Activated CD4-positive, alpha-beta T cell treated with anti-CD3 and anti-CD28 coated beads, Interleukin-2, amount 10 ng/mL, durations not matched to agents 7 days and 5 days (primary cell): ENCODE measurements around the gene ARFIP2. TPM values are rescaled to one million over a fixed set of nuclear protein-coding genes. Genes with fewer than 3 reads are reported as not detected.
A peak's percentile ranks its signal among the peaks of the same experiment; 100 is the strongest.

Experiments
- CTCF ChIA-PET: fragments of 350-600 bp; sonication (Branson Sonifier 250); formaldehyde crosslinking; loops from one replicate; lab custom pipeline; 2021; ENCODE audit warnings: antibody characterized with exemption; lab: Charles Lee
- POLR2A ChIA-PET: fragments of 350-600 bp; sonication (Branson Sonifier 250); formaldehyde crosslinking; loops from one replicate; lab custom pipeline; 2021; ENCODE audit warnings: antibody characterized with exemption; lab: Charles Lee
- DNase-seq: peaks from one replicate; pipeline ENCODE4 v3.0.0-alpha.2; 2020
- H3K27ac Mint-ChIP-seq: one replicate; pipeline ENCODE4 v1.8.0; 2021; ENCODE audit warnings: mild to moderate bottlenecking, moderate library complexity, mixed read lengths
- H3K27me3 Mint-ChIP-seq: one replicate; pipeline ENCODE4 v1.8.0; 2021; ENCODE audit warnings: mixed read lengths
- H3K36me3 Mint-ChIP-seq: one replicate; pipeline ENCODE4 v1.8.0; 2021; ENCODE audit warnings: low read depth, mixed read lengths
- H3K4me1 Mint-ChIP-seq: one replicate; pipeline ENCODE4 v1.8.0; 2021; ENCODE audit warnings: mixed read lengths
- H3K4me3 Mint-ChIP-seq: one replicate; pipeline ENCODE4 v1.8.0; 2021; ENCODE audit warnings: mild to moderate bottlenecking, moderate library complexity, mixed read lengths
- H3K9me3 Mint-ChIP-seq: one replicate; pipeline ENCODE4 v1.8.0; 2021; ENCODE audit warnings: mixed read lengths
- total RNA-seq, 2 experiments: library from RNA; stranded (reverse); gene quantifications; one replicate each; pipeline ENCODE4 v1.2.3, GENCODE V29; 2021

ARFIP2 gene
- total RNA-seq, 2 experiments from 2014 or later = 39.0 to 40.6 TPM

DNA sequence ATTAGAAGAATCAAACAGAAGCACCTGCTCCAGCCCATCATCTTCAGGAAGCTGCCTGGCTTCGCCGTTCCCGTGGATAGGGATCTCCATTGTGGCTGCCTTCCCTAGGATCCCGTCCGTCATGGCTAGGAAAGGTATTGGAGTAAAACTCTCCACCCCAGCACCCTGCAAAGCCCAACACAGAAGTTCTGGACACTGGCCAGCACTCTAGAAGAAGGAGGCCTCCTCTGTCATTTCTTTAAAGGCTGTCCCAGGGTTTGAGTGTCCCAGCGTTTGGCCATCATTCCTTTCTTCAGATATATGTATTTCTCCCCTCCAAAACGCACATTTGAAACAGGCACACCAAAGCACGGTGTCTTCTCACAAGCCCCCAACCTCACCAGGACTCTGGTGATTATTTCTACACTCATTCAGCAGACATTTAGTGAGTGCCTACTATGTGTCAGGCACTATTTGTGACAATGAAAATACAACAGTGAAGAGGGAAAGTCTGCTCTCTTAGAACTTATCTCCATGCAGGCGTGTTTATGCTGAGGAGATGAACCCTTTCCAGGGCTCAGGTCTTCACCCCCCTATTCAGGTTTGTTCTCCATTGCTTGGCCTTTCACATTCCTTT is 724 bp downstream of the ARFIP2 start:
- Mint-ChIP-seq H3K4me1 (peaks cover 37% of the 10 kb centered on the region), H3K27me3 (no peaks in the 10 kb centered on the region), H3K9me3 (no peaks in the 10 kb centered on the region), H3K27ac (peak overlapping the region; percentile 93), H3K4me3 (peak overlapping the region; percentile 82), H3K36me3 (peaks cover 30% of the 10 kb centered on the region)
- no peak for DNase-seq
- POLR2A ChIA-PET = no interaction called here
- CTCF ChIA-PET = no interaction called here

- ChIA-PET POLR2A (no interaction called here), CTCF (no interaction called here)
- H3K4me1 Mint-ChIP-seq = peaks cover 41% of the 10 kb centered on the region
- no peak for DNase-seq
- peaks cover 15% of the 10 kb centered on the region for H3K36me3 Mint-ChIP-seq
- no peak overlapping the region for H3K27ac Mint-ChIP-seq
- no peaks in the 10 kb centered on the region for H3K9me3 Mint-ChIP-seq
- H3K4me3 Mint-ChIP-seq = no peak overlapping the region
- H3K27me3 Mint-ChIP-seq = peaks cover 6% of the 10 kb centered on the region
These were observed 4.6 kb downstream of the ARFIP2 start for GRCh38 chr11:6476571-6476970.

DNA sequence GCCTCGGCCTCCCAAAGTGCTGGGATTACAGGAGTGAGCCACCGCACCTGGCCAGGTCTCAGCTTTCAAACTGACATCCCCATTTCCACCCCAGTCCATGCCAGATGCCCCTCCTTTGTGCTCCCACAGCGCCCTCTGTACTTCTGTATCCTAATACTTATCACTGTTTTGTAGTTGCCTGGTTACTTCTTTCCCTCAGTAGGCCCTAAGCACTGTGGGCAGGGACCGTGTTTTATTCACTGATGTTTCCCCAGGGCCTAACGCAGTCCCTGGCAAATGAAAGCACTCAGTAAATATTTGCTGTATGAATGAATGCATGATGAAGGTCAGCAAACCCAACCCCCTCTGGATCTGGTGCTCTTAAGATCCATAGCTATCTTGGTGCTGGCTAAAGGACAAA is 5.2 kb downstream of the ARFIP2 start:
- Mint-ChIP-seq H3K27ac (no peak overlapping the region), H3K9me3 (no peaks in the 10 kb centered on the region), H3K36me3 (peaks cover 15% of the 10 kb centered on the region), H3K27me3 (peaks cover 8% of the 10 kb centered on the region), H3K4me3 (no peak overlapping the region), H3K4me1 (peaks cover 39% of the 10 kb centered on the region)
- ChIA-PET CTCF (interaction anchor here (1.3 to 1.6 kb wide), 2 partner anchors 69 to 97 kb away, joined by 3 to 5 read pairs; no protein-coding TSS in a partner anchor), POLR2A (no interaction called here)
- no peak for DNase-seq

- Mint-ChIP-seq H3K9me3 (no peaks in the 10 kb centered on the region), H3K27ac (no peak overlapping the region), H3K36me3 (peaks cover 15% of the 10 kb centered on the region), H3K4me3 (peak overlapping the region; percentile 74), H3K4me1 (peaks cover 30% of the 10 kb centered on the region), H3K27me3 (peaks cover 8% of the 10 kb centered on the region)
- ChIA-PET POLR2A (interaction anchor here (0.6 to 0.7 kb wide), 3 partner anchors 11 to 144 kb away, joined by 3 to 4 read pairs (median 3); no protein-coding TSS in a partner anchor), CTCF (interaction anchor here (0.8 to 1.6 kb wide), 5 partner anchors 9 to 208 kb away, joined by 3 to 5 read pairs (median 4); partner anchors contain the start of gene MRPL17)
- no peak for DNase-seq
These were observed 6.2 kb downstream of the ARFIP2 start for GRCh38 chr11:6474806-6475500.

- H3K4me1 Mint-ChIP-seq = peaks cover 25% of the 10 kb centered on the region
- ChIA-PET POLR2A (interaction anchor here (0.6 kb wide), 1 partner anchor 26 kb away, joined by 3 read pairs; no protein-coding TSS in a partner anchor), CTCF (interaction anchor here (1.3 kb wide), 2 partner anchors 10 to 95 kb away, joined by 4 read pairs; no protein-coding TSS in a partner anchor)
- H3K36me3 Mint-ChIP-seq = peaks cover 15% of the 10 kb centered on the region
- H3K27ac Mint-ChIP-seq = peak overlapping the region; percentile 21
- no peaks in the 10 kb centered on the region for H3K9me3 Mint-ChIP-seq
- peak overlapping the region; percentile 74 for H3K4me3 Mint-ChIP-seq
- no peak for DNase-seq
- peaks cover 8% of the 10 kb centered on the region for H3K27me3 Mint-ChIP-seq
These were observed 6.7 kb downstream of the ARFIP2 start for GRCh38 chr11:6474413-6474792.

GRCh38 chr11:6473451-6474412 is 7.4 kb downstream of the ARFIP2 start, which contains the start of gene TRIM3:
TRIM3 (minus strand) TSS chr11:6473941; CDS start chr11:6465695, 8,246 bp downstream.
- ChIA-PET CTCF (interaction anchor here (0.5 to 1.3 kb wide), 4 partner anchors 9 to 94 kb away, joined by 3 to 4 read pairs (median 4); no protein-coding TSS in a partner anchor), POLR2A (no interaction called here)
- peaks cover 13% of the 10 kb centered on the region for H3K36me3 Mint-ChIP-seq
- DNase-seq = peak; percentile 62
- peaks cover 21% of the 10 kb centered on the region for H3K4me1 Mint-ChIP-seq
- peak within 1 kb of the TSS; percentile 62 for H3K27ac Mint-ChIP-seq
- peaks cover 8% of the 10 kb centered on the region for H3K27me3 Mint-ChIP-seq
- H3K9me3 Mint-ChIP-seq = no peaks in the 10 kb centered on the region
- H3K4me3 Mint-ChIP-seq = peak within 1 kb of the TSS; percentile 76

DNA sequence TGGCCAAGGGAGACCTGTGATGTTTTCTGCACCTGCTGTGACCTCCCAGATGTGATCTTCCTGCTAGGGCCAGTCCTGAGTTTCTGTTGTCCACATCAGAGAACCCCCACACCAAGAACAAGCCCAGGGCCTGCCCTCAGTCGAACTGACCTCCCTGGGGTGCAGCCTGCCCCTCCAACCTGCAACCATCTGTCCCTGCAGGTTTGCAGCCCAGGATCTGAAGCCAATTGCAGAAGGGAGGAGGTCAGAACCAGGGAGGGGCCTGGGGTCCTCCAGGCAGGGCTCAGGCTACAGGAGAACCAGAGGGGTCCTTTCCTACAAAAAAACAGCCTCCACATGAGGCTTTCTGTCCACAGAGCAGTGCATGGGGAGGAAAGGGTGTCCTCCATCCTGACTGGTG is 8.2 kb downstream of the ARFIP2 start:
- H3K36me3 Mint-ChIP-seq = peaks cover 10% of the 10 kb centered on the region
- CTCF ChIA-PET = interaction anchor here (0.5 to 1.3 kb wide), 3 partner anchors 9 to 94 kb away, joined by 3 to 5 read pairs (median 4); no protein-coding TSS in a partner anchor
- peaks cover 20% of the 10 kb centered on the region for H3K4me1 Mint-ChIP-seq
- H3K4me3 Mint-ChIP-seq = peak overlapping the region; percentile 50
- peaks cover 8% of the 10 kb centered on the region for H3K27me3 Mint-ChIP-seq
- H3K9me3 Mint-ChIP-seq = no peaks in the 10 kb centered on the region
- DNase-seq = no peak
- POLR2A ChIA-PET = no interaction called here
- no peak overlapping the region for H3K27ac Mint-ChIP-seq

DNA sequence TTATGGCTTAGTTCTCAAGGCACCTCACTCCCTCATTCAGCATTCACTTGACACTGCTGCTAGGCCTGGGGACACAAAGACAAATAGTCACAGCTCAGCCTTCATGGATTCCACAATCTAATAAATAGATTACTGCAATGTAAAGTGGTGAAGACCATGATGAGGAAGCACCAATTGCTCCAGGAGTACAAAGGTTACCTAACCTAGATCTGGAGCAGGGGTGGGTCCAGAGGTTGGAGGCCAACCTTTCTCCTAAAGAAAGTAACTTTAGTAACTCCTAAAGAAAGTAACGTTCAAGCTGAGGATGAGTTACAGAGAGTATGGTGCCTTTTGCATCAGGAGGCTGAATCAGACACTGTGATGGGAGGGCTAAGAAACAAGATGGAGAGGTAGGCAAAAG is 11.5 kb downstream of the ARFIP2 start:
- DNase-seq = no peak
- POLR2A ChIA-PET = no interaction called here
- Mint-ChIP-seq H3K27ac (no peak overlapping the region), H3K27me3 (peaks cover 10% of the 10 kb centered on the region), H3K4me1 (peaks cover 20% of the 10 kb centered on the region), H3K36me3 (no peaks in the 10 kb centered on the region), H3K9me3 (no peaks in the 10 kb centered on the region), H3K4me3 (no peak overlapping the region)
- CTCF ChIA-PET = interaction anchor here (0.5 to 3.0 kb wide), 5 partner anchors 12 to 91 kb away, joined by 4 to 12 read pairs (median 5); partner anchors contain the start of genes ARFIP2 and TIMM10B

DNA sequence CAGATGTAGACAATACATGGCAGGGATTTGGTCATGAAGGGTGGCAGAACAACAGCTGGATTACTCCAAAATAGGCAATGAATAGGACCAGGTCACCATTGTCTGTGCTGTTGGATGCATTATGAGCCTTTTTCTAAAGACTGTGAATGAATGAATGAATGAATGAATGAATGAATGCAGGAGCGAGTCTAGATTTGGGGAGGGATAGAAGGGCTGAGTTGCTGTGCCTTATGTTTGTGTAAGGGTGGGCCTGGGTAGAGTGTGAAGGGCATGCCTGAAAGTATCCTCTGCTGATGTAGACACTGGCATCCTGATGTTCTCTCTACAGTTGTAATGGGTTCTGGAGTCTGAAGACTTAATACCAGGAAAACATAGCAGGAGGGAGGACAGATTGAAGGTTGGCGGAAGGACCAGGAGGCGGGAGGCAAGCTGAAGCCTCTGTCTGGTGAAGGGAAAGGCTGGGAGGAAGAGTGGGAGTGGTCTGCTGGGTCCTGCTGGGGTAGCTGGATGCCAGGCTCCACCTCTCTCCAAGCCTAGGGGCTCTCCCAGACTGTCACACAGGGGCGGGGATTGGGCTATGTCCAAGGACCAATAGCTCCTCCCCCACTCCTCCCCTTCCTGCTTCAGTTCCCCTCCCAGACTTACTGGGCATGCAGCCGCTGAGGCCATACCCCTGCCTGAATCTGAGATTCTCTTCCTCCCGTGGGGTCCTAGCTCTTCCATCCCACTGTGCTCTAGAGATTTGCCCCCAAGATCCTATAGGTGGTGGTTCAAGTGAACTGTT is 12.2 kb downstream of the ARFIP2 start:
- ChIA-PET CTCF (interaction anchor here (0.5 to 3.0 kb wide), 5 partner anchors 13 to 48 kb away, joined by 3 to 12 read pairs (median 4); partner anchors contain the start of genes ARFIP2 and TIMM10B), POLR2A (no interaction called here)
- peaks cover 15% of the 10 kb centered on the region for H3K4me1 Mint-ChIP-seq
- no peak overlapping the region for H3K27ac Mint-ChIP-seq
- peaks cover 10% of the 10 kb centered on the region for H3K27me3 Mint-ChIP-seq
- H3K9me3 Mint-ChIP-seq = no peaks in the 10 kb centered on the region
- H3K4me3 Mint-ChIP-seq = no peak overlapping the region
- no peaks in the 10 kb centered on the region for H3K36me3 Mint-ChIP-seq
- DNase-seq = no peak

DNA sequence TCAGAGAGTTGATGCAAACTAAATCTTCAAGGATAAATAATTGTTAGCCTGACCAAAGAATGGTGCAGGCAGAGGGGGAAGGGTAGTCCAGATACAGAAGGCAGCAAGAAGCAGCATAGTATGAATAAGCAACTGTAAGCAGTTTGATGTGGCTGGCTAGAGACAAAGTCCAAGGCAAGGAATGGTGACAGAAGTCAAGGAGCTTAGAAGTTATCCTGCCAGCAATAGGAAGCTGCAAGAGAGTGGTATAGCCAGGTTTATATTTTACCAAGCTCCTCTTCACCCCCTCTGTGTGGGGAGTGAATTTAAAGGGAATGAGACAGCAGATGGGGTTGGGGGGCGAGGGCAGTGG is 22.1 kb downstream of the ARFIP2 start:
- no peaks in the 10 kb centered on the region for H3K4me1 Mint-ChIP-seq
- POLR2A ChIA-PET = no interaction called here
- CTCF ChIA-PET = interaction anchor here (0.8 to 1.4 kb wide), 2 partner anchors 10 to 16 kb away, joined by 3 to 5 read pairs; no protein-coding TSS in a partner anchor

DNA sequence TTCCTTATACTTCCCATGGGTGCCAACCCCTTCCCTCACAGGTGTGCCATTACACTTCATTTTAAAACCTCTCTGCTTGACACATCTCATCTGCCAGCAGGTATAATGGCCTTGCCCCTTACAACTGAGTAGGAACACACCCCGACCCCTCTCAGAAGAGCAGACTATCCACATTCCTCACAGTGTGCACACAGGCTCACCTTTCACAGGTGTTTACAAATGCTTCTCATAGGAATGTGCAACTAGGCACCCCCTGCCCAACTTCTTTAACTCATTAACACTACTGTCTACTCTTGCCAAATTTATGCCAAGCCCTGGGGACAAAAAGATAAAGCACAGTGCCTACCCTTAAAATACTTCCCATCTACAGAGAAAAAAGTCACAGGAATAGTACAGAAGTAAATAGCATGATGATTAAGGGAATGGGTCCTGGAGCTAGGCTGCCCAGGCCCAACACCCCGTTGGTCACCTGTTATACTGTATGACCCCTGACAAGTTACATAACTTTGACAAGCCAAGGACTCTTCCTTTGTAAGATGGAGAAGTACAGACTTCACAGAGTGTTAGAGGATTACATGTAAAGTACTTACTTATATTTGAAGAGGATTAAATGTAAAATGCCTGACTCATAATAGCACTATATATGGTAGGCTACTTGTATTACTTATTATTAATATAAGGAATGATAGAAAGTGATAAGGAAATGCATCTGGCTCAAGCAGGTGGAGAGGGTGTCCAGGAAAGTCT is 22.6 kb downstream of the ARFIP2 start:
- POLR2A ChIA-PET = no interaction called here
- no peaks in the 10 kb centered on the region for H3K27me3 Mint-ChIP-seq

More for the DNA sequence above, 22.1 kb downstream of the ARFIP2 start:
- Mint-ChIP-seq H3K27ac (no peak overlapping the region), H3K36me3 (no peaks in the 10 kb centered on the region), H3K9me3 (no peaks in the 10 kb centered on the region), H3K27me3 (no peaks in the 10 kb centered on the region), H3K4me3 (no peak overlapping the region)
- no peak for DNase-seq

More for the DNA sequence above, 22.6 kb downstream of the ARFIP2 start:
- H3K36me3 Mint-ChIP-seq = no peaks in the 10 kb centered on the region
- no peak overlapping the region for H3K27ac Mint-ChIP-seq
- no peaks in the 10 kb centered on the region for H3K4me1 Mint-ChIP-seq
- CTCF ChIA-PET = no interaction called here
- H3K4me3 Mint-ChIP-seq = no peak overlapping the region
- no peaks in the 10 kb centered on the region for H3K9me3 Mint-ChIP-seq
- DNase-seq = no peak
